Neural cell (in vitro differentiated cells): ENCODE data around the gene FXYD6.

Experiments used
- CTCF ChIP-seq: fragments of 450-650 bp; IDR thresholded peaks from 2 replicates; pipeline ENCODE4 v1.5.1; 2014; ENCODE audit warnings: antibody characterized with exemption, mild to moderate bottlenecking, moderate library complexity; ENCODE audit not compliant: poor library complexity, severe bottlenecking
- EZH2 ChIP-seq: fragments of 200-600, 300-800 bp; shearing (Covaris generic), sonication (generic); IDR thresholded peaks from 2 replicates; pipeline ENCODE4 v1.6.1; 2014; ENCODE audit warnings: antibody characterized with exemption, low read length, borderline replicate concordance, mild to moderate bottlenecking; ENCODE audit not compliant: insufficient read depth, poor library complexity, severe bottlenecking
- MXI1 ChIP-seq: fragments of 450-650 bp; conservative IDR thresholded peaks from 2 replicates; pipeline ENCODE4 v1.6.1; 2014; ENCODE audit warnings: antibody characterized with exemption, mild to moderate bottlenecking; ENCODE audit not compliant: poor library complexity, severe bottlenecking
- POLR2AphosphoS5 ChIP-seq: IDR thresholded peaks from 2 replicates; pipeline ENCODE4 v1.6.1; 2012
- REST ChIP-seq: IDR thresholded peaks from 2 replicates; pipeline ENCODE4 v1.6.1; 2012; ENCODE audit warnings: borderline replicate concordance

GRCh38 chr11:117830674-117831351 lies 45.6 kb downstream of the FXYD6 start:
- no peak for TF ChIP-seq CTCF
- TF ChIP-seq EZH2, result no peak
- TF ChIP-seq REST, result no peak
- no peak for TF ChIP-seq POLR2AphosphoS5
- TF ChIP-seq MXI1, result no peak
